ENCODE data around the gene MRPL2.

The MRPL2 gene

GRCh38 chr6:43005844-43006243, 53.4 kb downstream of the MRPL2 start:
- no peak for DNase-seq (ENCODE audit: low read depth in 1 of 2, low spot score in 1 of 2)
- no peak for TF ChIP-seq JUND (IDR thresholded peaks at IDR 0.05; ENCODE audit: low read depth)
- in situ Hi-C loops (cut with HindIII; ENCODE audit: low pct_unique_long_range_greater_than_20kb, low sequenced_read_pairs): no loop called here

Data from T47D (cell line).